Measurements from ENCODE around the gene BROX.
"Not testable (repeated sequence)": the region's sequence is repeated elsewhere in the genome, so short reads cannot be mapped to it uniquely, and the experiment has no call there.

Gene BROX

GRCh38 chr1:222751255-222751654 is 38.9 kb downstream of the BROX start:
- Histone ChIP-seq H3K9me3 (ENCODE audit: control insufficient read depth in 2 of 2, low read length in 2 of 2) (no peaks in the 10 kb centered on the region), H3K4me1 (ENCODE audit: control insufficient read depth in 2 of 2, insufficient read depth in 2 of 2, low read length in 2 of 2) (no peaks in the 10 kb centered on the region), H3K27me3 (ENCODE audit: control insufficient read depth in 2 of 2, insufficient read depth in 2 of 2, low read length in 2 of 2) (peaks cover 0 to 3% of the 10 kb centered on the region in 2 donors), H3K9ac (ENCODE audit: low read depth in 1 of 2, low read length in 2 of 2) (no peak overlapping the region), H3K27ac (ENCODE audit: low read depth in 2 of 2, low read length in 2 of 2) (no peak overlapping the region), H3K36me3 (ENCODE audit: control insufficient read depth in 2 of 2, insufficient read depth in 2 of 2, low read length in 2 of 2) (no peaks in the 10 kb centered on the region), H3K4me3 (ENCODE audit: low read length in 2 of 2) (no peak overlapping the region)

DNA sequence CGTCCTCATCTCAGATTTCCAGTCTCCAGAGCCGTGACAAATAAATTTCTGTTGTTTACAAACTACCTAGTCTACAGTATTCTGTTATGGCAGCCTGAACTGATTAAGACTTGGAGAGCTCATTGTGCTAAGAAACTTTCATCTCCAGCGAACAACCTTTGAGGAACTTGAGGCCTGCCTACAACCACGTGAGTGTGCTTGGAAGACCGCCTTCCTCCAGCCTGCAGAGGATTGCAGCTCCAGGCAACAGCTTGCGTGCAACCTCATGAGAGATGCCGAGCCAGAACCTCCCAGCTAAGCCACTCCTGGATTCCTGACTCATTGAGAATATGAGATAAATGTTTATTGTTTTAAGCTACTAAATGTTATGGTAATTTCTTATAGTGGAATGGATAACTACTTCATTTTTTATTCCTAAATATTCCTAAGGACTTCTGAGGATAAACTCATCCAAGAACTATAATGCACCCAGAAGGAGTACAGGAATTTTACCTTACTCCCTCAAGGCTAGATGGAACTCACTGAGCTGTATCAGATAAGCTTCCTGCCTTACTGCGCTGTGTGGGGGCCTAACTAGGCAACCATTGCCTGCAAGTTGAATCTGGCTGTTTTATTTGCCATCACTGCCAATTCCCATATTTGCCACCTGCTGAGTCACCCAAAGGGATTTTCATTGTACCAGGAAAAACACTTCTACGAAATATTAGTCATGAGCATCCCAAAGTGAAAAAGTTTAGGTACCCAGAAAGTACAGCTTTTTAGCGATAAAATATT is 42.2 kb downstream of the BROX start:
- H3K4me1 ChIP-seq (ENCODE audit: control insufficient read depth in 2 of 2, insufficient read depth in 2 of 2, low read length in 2 of 2), result no peaks in the 10 kb centered on the region
- H3K27ac ChIP-seq (ENCODE audit: low read depth in 2 of 2, low read length in 2 of 2), result no peak overlapping the region
- H3K36me3 ChIP-seq (ENCODE audit: control insufficient read depth in 2 of 2, insufficient read depth in 2 of 2, low read length in 2 of 2), result no peaks in the 10 kb centered on the region
- peaks cover 0 to 3% of the 10 kb centered on the region in 2 donors for H3K27me3 ChIP-seq (ENCODE audit: control insufficient read depth in 2 of 2, insufficient read depth in 2 of 2, low read length in 2 of 2)
- H3K9me3 ChIP-seq (ENCODE audit: control insufficient read depth in 2 of 2, low read length in 2 of 2), result no peaks in the 10 kb centered on the region
- H3K9ac ChIP-seq (ENCODE audit: low read depth in 1 of 2, low read length in 2 of 2), result no peak overlapping the region
- no peak overlapping the region for H3K4me3 ChIP-seq (ENCODE audit: low read length in 2 of 2)

GRCh38 chr1:222757646-222758268 is 45.4 kb downstream of the BROX start:
- Histone ChIP-seq H3K9ac (ENCODE audit: low read depth in 1 of 2, low read length in 2 of 2) (no peak overlapping the region), H3K27me3 (ENCODE audit: control insufficient read depth in 2 of 2, insufficient read depth in 2 of 2, low read length in 2 of 2) (peaks cover 0 to 3% of the 10 kb centered on the region in 2 donors)

DNA sequence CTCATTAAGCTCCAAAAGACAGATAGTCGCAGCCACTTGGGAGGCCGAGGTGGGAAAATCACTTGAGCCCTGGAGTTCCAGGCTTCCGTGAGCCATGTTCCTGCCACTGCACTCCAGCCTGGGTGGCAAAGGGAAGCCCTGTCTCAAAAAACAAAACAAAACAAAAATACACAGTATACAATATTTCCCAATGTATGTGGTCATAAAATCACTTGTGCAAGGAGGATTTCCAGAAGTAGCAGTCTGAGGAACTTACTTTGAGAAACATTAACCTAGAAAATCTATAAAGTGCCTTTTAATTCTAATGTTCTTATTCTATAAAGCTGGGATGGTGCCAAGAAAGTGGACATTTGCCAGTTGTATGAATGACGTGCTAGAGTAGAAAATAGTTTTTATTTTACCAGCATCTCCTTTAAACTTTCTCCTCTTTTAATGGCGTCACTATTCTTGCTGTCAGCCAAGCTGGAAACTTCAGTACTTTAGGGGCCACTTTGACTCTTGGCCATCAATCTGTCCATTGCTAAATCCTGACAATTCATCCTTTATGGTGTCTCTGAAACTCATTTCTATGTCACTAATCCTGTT is 47.2 kb downstream of the BROX start:
- H3K4me1 ChIP-seq (ENCODE audit: control insufficient read depth in 2 of 2, insufficient read depth in 2 of 2, low read length in 2 of 2), result no peaks in the 10 kb centered on the region
- no peaks in the 10 kb centered on the region for H3K27me3 ChIP-seq (ENCODE audit: control insufficient read depth in 2 of 2, insufficient read depth in 2 of 2, low read length in 2 of 2)
- no peaks in the 10 kb centered on the region for H3K9me3 ChIP-seq (ENCODE audit: control insufficient read depth in 2 of 2, low read length in 2 of 2)
- H3K36me3 ChIP-seq (ENCODE audit: control insufficient read depth in 2 of 2, insufficient read depth in 2 of 2, low read length in 2 of 2), result no peaks in the 10 kb centered on the region
- H3K27ac ChIP-seq (ENCODE audit: low read depth in 2 of 2, low read length in 2 of 2), result no peak overlapping the region
- no peak overlapping the region for H3K4me3 ChIP-seq (ENCODE audit: low read length in 2 of 2)
- no peak overlapping the region for H3K9ac ChIP-seq (ENCODE audit: low read depth in 1 of 2, low read length in 2 of 2)

More at GRCh38 chr1:222757646-222758268, 45.4 kb downstream of the BROX start:
- Histone ChIP-seq H3K36me3 (ENCODE audit: control insufficient read depth in 2 of 2, insufficient read depth in 2 of 2, low read length in 2 of 2) (no peaks in the 10 kb centered on the region), H3K4me1 (ENCODE audit: control insufficient read depth in 2 of 2, insufficient read depth in 2 of 2, low read length in 2 of 2) (no peaks in the 10 kb centered on the region), H3K9me3 (ENCODE audit: control insufficient read depth in 2 of 2, low read length in 2 of 2) (no peaks in the 10 kb centered on the region), H3K4me3 (ENCODE audit: low read length in 2 of 2) (no peak overlapping the region), H3K27ac (ENCODE audit: low read depth in 2 of 2, low read length in 2 of 2) (peak overlapping the region in 1 of 2 donors; percentile 29)

GRCh38 chr1:222761083-222761482 is 48.7 kb downstream of the BROX start:
- Histone ChIP-seq H3K27me3 (ENCODE audit: control insufficient read depth in 2 of 2, insufficient read depth in 2 of 2, low read length in 2 of 2) (no peaks in the 10 kb centered on the region), H3K27ac (ENCODE audit: low read depth in 2 of 2, low read length in 2 of 2) (no peak overlapping the region), H3K4me3 (ENCODE audit: low read length in 2 of 2) (no peak overlapping the region), H3K9ac (ENCODE audit: low read depth in 1 of 2, low read length in 2 of 2) (no peak overlapping the region), H3K9me3 (ENCODE audit: control insufficient read depth in 2 of 2, low read length in 2 of 2) (no peaks in the 10 kb centered on the region), H3K4me1 (ENCODE audit: control insufficient read depth in 2 of 2, insufficient read depth in 2 of 2, low read length in 2 of 2) (no peaks in the 10 kb centered on the region), H3K36me3 (ENCODE audit: control insufficient read depth in 2 of 2, insufficient read depth in 2 of 2, low read length in 2 of 2) (no peaks in the 10 kb centered on the region)

GRCh38 chr1:222762178-222762577 is 49.8 kb downstream of the BROX start:
- H3K36me3 ChIP-seq (ENCODE audit: control insufficient read depth in 2 of 2, insufficient read depth in 2 of 2, low read length in 2 of 2); H3K4me3 ChIP-seq (ENCODE audit: low read length in 2 of 2); H3K9ac ChIP-seq (ENCODE audit: low read depth in 1 of 2, low read length in 2 of 2); H3K27me3 ChIP-seq (ENCODE audit: control insufficient read depth in 2 of 2, insufficient read depth in 2 of 2, low read length in 2 of 2); H3K9me3 ChIP-seq (ENCODE audit: control insufficient read depth in 2 of 2, low read length in 2 of 2); H3K4me1 ChIP-seq (ENCODE audit: control insufficient read depth in 2 of 2, insufficient read depth in 2 of 2, low read length in 2 of 2); H3K27ac ChIP-seq (ENCODE audit: low read depth in 2 of 2, low read length in 2 of 2): not testable (repeated sequence)

GRCh38 chr1:222767152-222767571 is 54.8 kb downstream of the BROX start:
- H3K4me3 ChIP-seq (ENCODE audit: low read length in 2 of 2), result no peak overlapping the region

GRCh38 chr1:222768592-222768991 is 56.2 kb downstream of the BROX start:
- H3K9ac ChIP-seq (ENCODE audit: low read depth in 1 of 2, low read length in 2 of 2), result no peak overlapping the region
- no peaks in the 10 kb centered on the region for H3K27me3 ChIP-seq (ENCODE audit: control insufficient read depth in 2 of 2, insufficient read depth in 2 of 2, low read length in 2 of 2)
- no peaks in the 10 kb centered on the region for H3K4me1 ChIP-seq (ENCODE audit: control insufficient read depth in 2 of 2, insufficient read depth in 2 of 2, low read length in 2 of 2)
- no peak overlapping the region for H3K4me3 ChIP-seq (ENCODE audit: low read length in 2 of 2)
- peaks cover 6 to 12% of the 10 kb centered on the region in 2 donors for H3K9me3 ChIP-seq (ENCODE audit: control insufficient read depth in 2 of 2, low read length in 2 of 2)
- no peaks in the 10 kb centered on the region for H3K36me3 ChIP-seq (ENCODE audit: control insufficient read depth in 2 of 2, insufficient read depth in 2 of 2, low read length in 2 of 2)
- H3K27ac ChIP-seq (ENCODE audit: low read depth in 2 of 2, low read length in 2 of 2), result no peak overlapping the region

More at GRCh38 chr1:222767152-222767571, 54.8 kb downstream of the BROX start:
- Histone ChIP-seq H3K27me3 (ENCODE audit: control insufficient read depth in 2 of 2, insufficient read depth in 2 of 2, low read length in 2 of 2) (no peaks in the 10 kb centered on the region), H3K27ac (ENCODE audit: low read depth in 2 of 2, low read length in 2 of 2) (no peak overlapping the region), H3K36me3 (ENCODE audit: control insufficient read depth in 2 of 2, insufficient read depth in 2 of 2, low read length in 2 of 2) (no peaks in the 10 kb centered on the region), H3K9me3 (ENCODE audit: control insufficient read depth in 2 of 2, low read length in 2 of 2) (peaks cover 6 to 12% of the 10 kb centered on the region in 2 donors), H3K4me1 (ENCODE audit: control insufficient read depth in 2 of 2, insufficient read depth in 2 of 2, low read length in 2 of 2) (no peaks in the 10 kb centered on the region), H3K9ac (ENCODE audit: low read depth in 1 of 2, low read length in 2 of 2) (no peak overlapping the region)

- no peaks in the 10 kb centered on the region for H3K4me1 ChIP-seq (ENCODE audit: control insufficient read depth in 2 of 2, insufficient read depth in 2 of 2, low read length in 2 of 2)
- no peak overlapping the region for H3K9ac ChIP-seq (ENCODE audit: low read depth in 1 of 2, low read length in 2 of 2)
- no peak overlapping the region for H3K4me3 ChIP-seq (ENCODE audit: low read length in 2 of 2)
- no peaks in the 10 kb centered on the region for H3K27me3 ChIP-seq (ENCODE audit: control insufficient read depth in 2 of 2, insufficient read depth in 2 of 2, low read length in 2 of 2)
- peaks cover 6 to 12% of the 10 kb centered on the region in 2 donors for H3K9me3 ChIP-seq (ENCODE audit: control insufficient read depth in 2 of 2, low read length in 2 of 2)
- H3K27ac ChIP-seq (ENCODE audit: low read depth in 2 of 2, low read length in 2 of 2), result no peak overlapping the region
- no peaks in the 10 kb centered on the region for H3K36me3 ChIP-seq (ENCODE audit: control insufficient read depth in 2 of 2, insufficient read depth in 2 of 2, low read length in 2 of 2)
Measured at GRCh38 chr1:222769181-222769580, 56.8 kb downstream of the BROX start.

DNA sequence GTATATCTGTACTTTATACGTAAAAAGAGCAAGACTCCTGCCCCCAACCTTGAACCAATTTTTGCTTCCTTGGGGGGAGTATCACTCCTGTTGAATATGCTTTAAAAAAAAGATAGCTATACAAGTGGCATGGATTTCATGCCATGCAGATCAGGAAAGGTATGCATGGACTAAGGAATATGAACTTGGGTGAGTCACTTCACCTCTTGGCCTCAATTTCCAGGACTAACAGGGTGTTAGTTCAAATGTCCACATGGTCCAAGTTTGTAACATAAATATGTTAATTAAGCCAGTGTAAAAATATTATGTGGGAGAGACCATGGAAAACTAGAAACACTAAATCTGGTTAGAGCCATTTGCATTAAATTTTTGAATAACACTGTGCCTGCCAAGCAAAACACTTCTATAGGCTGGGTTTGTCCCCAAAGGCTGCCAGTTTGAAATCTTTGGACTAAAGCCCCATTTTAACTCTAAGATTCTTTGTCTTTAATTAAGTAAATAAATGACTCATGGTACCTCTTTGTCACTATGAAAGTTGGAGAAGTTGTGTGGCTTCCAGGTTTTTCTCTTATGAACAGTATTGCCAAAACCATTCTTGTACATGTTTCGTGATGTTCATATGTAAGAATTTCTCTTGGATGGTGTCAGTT is 57.7 kb downstream of the BROX start:
- no peak overlapping the region for H3K4me3 ChIP-seq (ENCODE audit: low read length in 2 of 2)
- no peak overlapping the region for H3K9ac ChIP-seq (ENCODE audit: low read depth in 1 of 2, low read length in 2 of 2)
- no peaks in the 10 kb centered on the region for H3K27me3 ChIP-seq (ENCODE audit: control insufficient read depth in 2 of 2, insufficient read depth in 2 of 2, low read length in 2 of 2)
- H3K36me3 ChIP-seq (ENCODE audit: control insufficient read depth in 2 of 2, insufficient read depth in 2 of 2, low read length in 2 of 2), result no peaks in the 10 kb centered on the region
- H3K4me1 ChIP-seq (ENCODE audit: control insufficient read depth in 2 of 2, insufficient read depth in 2 of 2, low read length in 2 of 2), result no peaks in the 10 kb centered on the region
- H3K27ac ChIP-seq (ENCODE audit: low read depth in 2 of 2, low read length in 2 of 2), result no peak overlapping the region
- peaks cover 6 to 12% of the 10 kb centered on the region in 2 donors for H3K9me3 ChIP-seq (ENCODE audit: control insufficient read depth in 2 of 2, low read length in 2 of 2)

Data from mucosa of rectum (tissue), 2 donors.